Naive thymus-derived CD8-positive, alpha-beta T cell (primary cell): ENCODE data around the gene GYS1. TPM values are rescaled to one million over a fixed set of nuclear protein-coding genes. Genes with fewer than 3 reads are reported as not detected.
"Not testable (repeated sequence)": the region's sequence is repeated elsewhere in the genome, so short reads cannot be mapped to it uniquely, and the experiment has no call there.

Source experiments
- ATAC-seq, 2 donors: fragments of 150-1000 bp; cut with Tn5 transposase in 1 of 2; sonication (Bioruptor Pico), chemical (Tn5 transposase) in 1 of 2; 1 replicate in 1 of 2; 2 replicates in 1 of 2; pipeline ENCODE4 v1.10.0; 2021; ENCODE audit warnings: mild to moderate bottlenecking in 2 of 2, moderate library complexity in 2 of 2
- POLR2A ChIA-PET: fragments of 350-600 bp; sonication (Branson Sonifier 250); formaldehyde crosslinking; loops from one replicate; lab custom pipeline; 2021; ENCODE audit warnings: antibody characterized with exemption; lab: Charles Lee
- DNase-seq, 10 donors: peaks; one replicate each; pipeline versions ENCODE4 v3.0.0 to v3.0.0-alpha.2; 2020 to 2022
- H3K27ac Mint-ChIP-seq, 10 donors: one replicate each; pipeline ENCODE4 v1.8.0; 2020 to 2022; ENCODE audit warnings: mild to moderate bottlenecking in 10 of 10, mixed read lengths in 10 of 10, moderate library complexity in 4 of 10, inconsistent platforms in 1 of 10
- H3K27me3 Mint-ChIP-seq, 5 donors: one replicate each; pipeline ENCODE4 v1.8.0; 2021 to 2022; ENCODE audit warnings: mixed read lengths in 5 of 5
- H3K36me3 Mint-ChIP-seq, 3 donors: one replicate each; pipeline ENCODE4 v1.8.0; 2020 to 2022; ENCODE audit warnings: mixed read lengths in 3 of 3, mild to moderate bottlenecking in 2 of 3, inconsistent platforms in 1 of 3
- H3K4me1 Mint-ChIP-seq, 4 donors: one replicate each; pipeline ENCODE4 v1.8.0; 2021 to 2022; ENCODE audit warnings: mixed read lengths in 4 of 4
- H3K4me3 Mint-ChIP-seq, 10 donors: one replicate each; pipeline ENCODE4 v1.8.0; 2020 to 2022; ENCODE audit warnings: mild to moderate bottlenecking in 10 of 10, mixed read lengths in 10 of 10, moderate library complexity in 6 of 10, inconsistent platforms in 1 of 10
- H3K9me3 Mint-ChIP-seq, 9 donors: one replicate each; pipeline ENCODE4 v1.8.0; 2020 to 2022; ENCODE audit warnings: mixed read lengths in 9 of 9, mild to moderate bottlenecking in 3 of 9, inconsistent platforms in 1 of 9, moderate library complexity in 1 of 9
- microRNA-seq: library from miRNA; unstranded; fragments of <30 nt; microRNA quantifications from one replicate; pipeline ENCODE4 v1.2.0, GENCODE V29; 2022; ENCODE audit warnings: borderline microRNAs expressed
- polyA plus RNA-seq, 3 donors: library from polyadenylated mRNA; unstranded; fragments of 300-500 nt; fragmentation: Illumina TruSeq; gene quantifications; one replicate each; pipeline ENCODE4 v1.2.3, GENCODE V29; 2021
- total RNA-seq, 8 experiments: library from RNA in 2 of 8; stranded (reverse) in 2 of 8; gene quantifications; one replicate each; pipeline ENCODE4 v1.2.3 and lab custom pipeline; 2021 to 2026

GYS1 gene
- total and polyA plus RNA-seq, 5 experiments from 2014 or later, result 17.9 to 47.9 (median 31.0) TPM

- H3K27me3 Mint-ChIP-seq, result no peaks in the 10 kb centered on the region
- H3K4me3 Mint-ChIP-seq, result no peak overlapping the region
- DNase-seq (no peak), ATAC-seq (no peak)
- H3K4me1 Mint-ChIP-seq, result peaks cover 0 to 7% (median 0%) of the 10 kb centered on the region in 4 donors
- POLR2A ChIA-PET, result no interaction called here
- H3K9me3 Mint-ChIP-seq, result no peaks in the 10 kb centered on the region
- peak overlapping the region in 1 of 10 donors; percentile 43 for H3K27ac Mint-ChIP-seq
- H3K36me3 Mint-ChIP-seq, result peaks cover 0 to 18% (median 0%) of the 10 kb centered on the region in 3 donors
Observed at GRCh38 chr19:48925240-48925843, 67.8 kb downstream of the GYS1 start.

GRCh38 chr19:48922548-48923490 lies 70.3 kb downstream of the GYS1 start:
- Mint-ChIP-seq H3K27me3 (no peaks in the 10 kb centered on the region), H3K36me3 (peaks cover 0 to 30% (median 0%) of the 10 kb centered on the region in 3 donors), H3K4me1 (peaks cover 0 to 7% (median 1%) of the 10 kb centered on the region in 4 donors), H3K27ac (peak overlapping the region in 2 of 10 donors; percentile 60 to 69), H3K4me3 (no peak overlapping the region), H3K9me3 (no peaks in the 10 kb centered on the region)
- POLR2A ChIA-PET, result interaction anchor here (0.6 to 1.3 kb wide), 4 partner anchors 10 to 90 kb away, joined by 3 to 5 read pairs (median 4); no protein-coding TSS in a partner anchor
- no peak for DNase-seq
- ATAC-seq, result no peak

DNA sequence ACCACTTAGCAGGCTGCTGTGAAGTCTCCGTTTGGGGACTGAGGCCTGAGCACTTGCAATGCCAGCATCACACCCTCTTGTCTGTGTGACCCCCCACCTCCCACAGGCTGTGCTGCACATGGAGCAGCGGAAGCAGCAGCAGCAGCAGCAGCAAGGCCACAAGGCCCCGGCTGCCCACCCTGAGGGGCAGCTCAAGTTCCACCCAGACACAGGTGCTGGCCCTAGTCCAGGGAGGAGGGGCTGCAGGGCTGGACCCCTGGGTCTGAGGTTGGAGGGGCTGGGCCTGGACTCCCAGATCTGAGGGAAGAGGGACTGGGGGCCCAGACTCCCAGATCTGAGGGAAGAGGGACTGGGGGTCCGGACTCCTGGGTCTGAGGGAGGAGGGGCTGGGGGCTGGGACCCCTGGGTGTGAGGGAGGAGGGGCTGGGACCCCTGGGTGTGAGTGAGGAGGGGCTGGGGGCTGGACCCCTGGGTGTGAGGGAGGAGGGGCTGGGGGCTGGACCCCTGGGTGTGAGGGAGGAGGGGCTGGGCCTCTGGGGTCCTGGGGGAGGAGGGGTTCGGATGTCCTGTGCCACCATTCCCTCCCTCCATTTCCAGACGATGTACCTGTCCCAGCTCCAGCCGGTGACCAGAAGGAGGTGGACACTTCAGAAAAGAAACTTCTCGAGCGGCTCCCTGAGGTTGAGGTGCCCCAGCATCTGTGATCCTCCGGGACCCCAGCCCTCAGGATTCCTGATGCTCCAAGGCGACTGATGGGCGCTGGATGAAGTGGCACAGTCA lies 71.2 kb downstream of the GYS1 start:
- H3K27ac Mint-ChIP-seq, result peak overlapping the region in 1 of 10 donors; percentile 72
- H3K9me3 Mint-ChIP-seq, result no peaks in the 10 kb centered on the region
- no peak for DNase-seq
- H3K4me1 Mint-ChIP-seq, result peaks cover 0 to 5% (median 2%) of the 10 kb centered on the region in 4 donors
- H3K4me3 Mint-ChIP-seq, result no peak overlapping the region
- H3K36me3 Mint-ChIP-seq, result peaks cover 0 to 36% (median 0%) of the 10 kb centered on the region in 3 donors
- H3K27me3 Mint-ChIP-seq, result no peaks in the 10 kb centered on the region
- no peak for ATAC-seq
- POLR2A ChIA-PET, result interaction anchor here (1.3 kb wide), 1 partner anchor 10 kb away, joined by 5 read pairs; no protein-coding TSS in a partner anchor

GRCh38 chr19:48920949-48921348 lies 72.2 kb downstream of the GYS1 start:
- H3K27me3 Mint-ChIP-seq, result no peaks in the 10 kb centered on the region
- POLR2A ChIA-PET, result no interaction called here
- peaks cover 0 to 43% (median 2%) of the 10 kb centered on the region in 3 donors for H3K36me3 Mint-ChIP-seq
- no peak overlapping the region for H3K4me3 Mint-ChIP-seq
- H3K27ac Mint-ChIP-seq, result no peak overlapping the region
- H3K9me3 Mint-ChIP-seq, result no peaks in the 10 kb centered on the region
- ATAC-seq (no peak), DNase-seq (no peak)
- H3K4me1 Mint-ChIP-seq, result peaks cover 0 to 3% (median 0%) of the 10 kb centered on the region in 4 donors

GRCh38 chr19:48919271-48919670 lies 73.8 kb downstream of the GYS1 start:
- Mint-ChIP-seq H3K36me3 (peaks cover under 1 to 55% (median 4%) of the 10 kb centered on the region in 3 donors), H3K27ac (peak overlapping the region in 2 of 10 donors; percentile 17 to 21)
- H3K4me1 Mint-ChIP-seq, ATAC-seq, DNase-seq, H3K9me3 Mint-ChIP-seq, H3K27me3 Mint-ChIP-seq, H3K4me3 Mint-ChIP-seq: not testable (repeated sequence)
- POLR2A ChIA-PET, result interaction anchor here (0.6 to 1.4 kb wide), 4 partner anchors 9 to 265 kb away, joined by 3 to 7 read pairs (median 3); partner anchors contain the start of gene NUCB1

DNA sequence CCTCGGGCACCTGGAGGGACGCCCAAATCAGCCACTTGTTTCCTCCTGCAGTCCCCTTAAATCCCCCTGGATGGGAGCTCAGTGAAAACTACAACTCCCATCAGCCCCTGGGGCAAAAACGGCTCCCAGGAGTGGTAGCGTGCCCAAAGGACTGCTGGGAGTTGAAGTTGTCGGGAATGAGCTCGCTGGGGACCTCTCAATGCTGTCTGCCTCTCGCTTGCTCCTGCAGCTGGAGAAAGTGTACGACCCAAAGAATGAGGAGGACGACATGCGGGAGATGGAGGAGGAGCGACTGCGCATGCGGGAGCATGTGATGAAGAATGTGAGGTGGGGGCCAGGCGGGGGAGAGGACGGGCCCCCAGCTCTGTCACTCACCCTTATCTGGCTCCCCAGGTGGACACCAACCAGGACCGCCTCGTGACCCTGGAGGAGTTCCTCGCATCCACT lies 74.3 kb downstream of the GYS1 start:
- Mint-ChIP-seq H3K4me1 (peaks cover 0 to 3% (median 2%) of the 10 kb centered on the region in 4 donors), H3K9me3 (no peaks in the 10 kb centered on the region), H3K27ac (peak overlapping the region in 5 of 10 donors; percentile 10 to 68 (median 21)), H3K36me3 (peaks cover 3 to 58% (median 4%) of the 10 kb centered on the region in 3 donors), H3K27me3 (no peaks in the 10 kb centered on the region), H3K4me3 (no peak overlapping the region)
- ATAC-seq, result peak in 1 of 2 donors; percentile 42
- peak in 1 of 10 donors; percentile 4 for DNase-seq
- POLR2A ChIA-PET, result interaction anchor here (0.6 to 1.4 kb wide), 5 partner anchors 10 to 265 kb away, joined by 3 to 7 read pairs (median 3); partner anchors contain the start of gene NUCB1

Small RNAs within 50 kb of the gene (microRNA-seq; reads per million reads assigned to microRNA genes)
- not detected for gene MIR6798

Other genes with a start within 250 kb of the GYS1 start
- not detected for gene IZUMO1, start 246.4 kb downstream of the GYS1 start, total RNA-seq
- not detected for gene IZUMO1, start 246.4 kb downstream of the GYS1 start, polyA plus RNA-seq
- not detected for gene FUT1, start 240.7 kb downstream of the GYS1 start, total RNA-seq
- not detected for gene FUT1, start 240.7 kb downstream of the GYS1 start, polyA plus RNA-seq
- gene FGF21, start 237.8 kb downstream of the GYS1 start, total RNA-seq, result not detected
- not detected for gene FGF21, start 237.8 kb downstream of the GYS1 start, polyA plus RNA-seq
- 10 to 100 TPM; 24.3 to 27.2 TPM for gene BCAT2, start 182.3 kb downstream of the GYS1 start, total RNA-seq
- 10 to 100 TPM; 18.9 to 26.0 (median 21.9) TPM for gene BCAT2, start 182.3 kb downstream of the GYS1 start, polyA plus RNA-seq
- 1 to 10 TPM in 1 of 2 experiments, under 1 TPM in 1; 0.62 to 1.1 TPM for gene HSD17B14, start 156.8 kb downstream of the GYS1 start, total RNA-seq
- gene HSD17B14, start 156.8 kb downstream of the GYS1 start, polyA plus RNA-seq, result 1 to 10 TPM in 1 of 3 donors, under 1 TPM in 1, not detected in 1; 0.83 to 1.7 TPM
- gene PLEKHA4, start 124.7 kb downstream of the GYS1 start, total RNA-seq, result 1 to 10 TPM; 4.1 to 6.6 TPM
- gene PLEKHA4, start 124.7 kb downstream of the GYS1 start, polyA plus RNA-seq, result 1 to 10 TPM; 7.4 to 8.5 (median 8.1) TPM
- 10 to 100 TPM; 56.9 to 59.9 TPM for gene PPP1R15A, start 120.9 kb downstream of the GYS1 start, total RNA-seq
- 10 to 100 TPM; 17.2 to 47.3 (median 43.1) TPM for gene PPP1R15A, start 120.9 kb downstream of the GYS1 start, polyA plus RNA-seq
- not detected for gene TULP2, start 94.6 kb downstream of the GYS1 start, total RNA-seq
- gene TULP2, start 94.6 kb downstream of the GYS1 start, polyA plus RNA-seq, result under 1 TPM in 1 of 3 donors, not detected in 2; 0.08 TPM
- gene NUCB1, start 93.0 kb downstream of the GYS1 start, total RNA-seq, result 100 to 1,000 TPM; 106 to 113 TPM
- 100 to 1,000 TPM in 1 of 3 donors, 10 to 100 TPM in 2; 48.6 to 119 (median 82.5) TPM for gene NUCB1, start 93.0 kb downstream of the GYS1 start, polyA plus RNA-seq
- 1 to 10 TPM; 1.8 to 2.3 TPM for gene DHDH, start 59.6 kb downstream of the GYS1 start, total RNA-seq
- 1 to 10 TPM in 2 of 3 donors, under 1 TPM in 1; 0.67 to 2.4 (median 2.0) TPM for gene DHDH, start 59.6 kb downstream of the GYS1 start, polyA plus RNA-seq
- 100 to 1,000 TPM; 170 to 181 TPM for gene BAX, start 38.4 kb downstream of the GYS1 start, total RNA-seq
- 10 to 100 TPM; 58.5 to 97.1 (median 83.1) TPM for gene BAX, start 38.4 kb downstream of the GYS1 start, polyA plus RNA-seq
- 1,000 to 10,000 TPM; 1,370 to 1,435 TPM for gene FTL, start 28.0 kb downstream of the GYS1 start, total RNA-seq
- 1,000 to 10,000 TPM; 4,833 to 4,899 (median 4,886) TPM for gene FTL, start 28.0 kb downstream of the GYS1 start, polyA plus RNA-seq
- gene RUVBL2, start 578 bp upstream of the GYS1 start, total RNA-seq, result 10 to 100 TPM; 30.4 to 32.0 TPM
- gene RUVBL2, start 578 bp upstream of the GYS1 start, polyA plus RNA-seq, result 10 to 100 TPM; 47.5 to 66.1 (median 62.0) TPM
- gene LHB, start 23.8 kb upstream of the GYS1 start, total RNA-seq, result not detected
- not detected for gene LHB, start 23.8 kb upstream of the GYS1 start, polyA plus RNA-seq
- not detected for gene CGB3, start 31.0 kb upstream of the GYS1 start, total RNA-seq
- gene CGB3, start 31.0 kb upstream of the GYS1 start, polyA plus RNA-seq, result not detected
- not detected for gene CGB2, start 38.6 kb upstream of the GYS1 start, total RNA-seq
- gene CGB2, start 38.6 kb upstream of the GYS1 start, polyA plus RNA-seq, result not detected
- gene CGB1, start 43.6 kb upstream of the GYS1 start, total RNA-seq, result not detected
- not detected for gene CGB1, start 43.6 kb upstream of the GYS1 start, polyA plus RNA-seq
- gene CGB5, start 50.5 kb upstream of the GYS1 start, total RNA-seq, result not detected
- gene CGB5, start 50.5 kb upstream of the GYS1 start, polyA plus RNA-seq, result not detected
- not detected for gene CGB8, start 55.8 kb upstream of the GYS1 start, total RNA-seq
- gene CGB8, start 55.8 kb upstream of the GYS1 start, polyA plus RNA-seq, result not detected
- gene CGB7, start 64.4 kb upstream of the GYS1 start, total RNA-seq, result not detected
- gene CGB7, start 64.4 kb upstream of the GYS1 start, polyA plus RNA-seq, result not detected
- gene NTF4, start 71.5 kb upstream of the GYS1 start, total RNA-seq, result not detected
- not detected for gene NTF4, start 71.5 kb upstream of the GYS1 start, polyA plus RNA-seq
- not detected for gene KCNA7, start 79.4 kb upstream of the GYS1 start, total RNA-seq
- gene KCNA7, start 79.4 kb upstream of the GYS1 start, polyA plus RNA-seq, result not detected
- 100 to 1,000 TPM; 706 to 741 TPM for gene SNRNP70, start 92.1 kb upstream of the GYS1 start, total RNA-seq
- gene SNRNP70, start 92.1 kb upstream of the GYS1 start, polyA plus RNA-seq, result 10 to 100 TPM; 42.3 to 63.4 (median 50.2) TPM
- gene LIN7B, start 121.1 kb upstream of the GYS1 start, total RNA-seq, result 10 to 100 TPM; 15.7 to 16.2 TPM
- 1 to 10 TPM; 5.5 to 9.2 (median 5.6) TPM for gene LIN7B, start 121.1 kb upstream of the GYS1 start, polyA plus RNA-seq
- 1 to 10 TPM; 1.6 TPM for gene C19orf73, start 125.8 kb upstream of the GYS1 start, total RNA-seq
- gene C19orf73, start 125.8 kb upstream of the GYS1 start, polyA plus RNA-seq, result 1 to 10 TPM; 3.0 to 7.0 (median 5.7) TPM
- 1 to 10 TPM; 3.6 to 4.7 TPM for gene PPFIA3, start 126.2 kb upstream of the GYS1 start, total RNA-seq
- gene PPFIA3, start 126.2 kb upstream of the GYS1 start, polyA plus RNA-seq, result under 1 TPM in 2 of 3 donors, not detected in 1; 0.20 to 0.58 TPM
- gene HRC, start 162.1 kb upstream of the GYS1 start, total RNA-seq, result not detected
- gene HRC, start 162.1 kb upstream of the GYS1 start, polyA plus RNA-seq, result not detected
- not detected for gene TRPM4, start 164.5 kb upstream of the GYS1 start, total RNA-seq
- gene TRPM4, start 164.5 kb upstream of the GYS1 start, polyA plus RNA-seq, result not detected